DMS79 (cell line): ENCODE data around the gene TRIM9.

ENCODE experiments used
- DNase-seq: peaks from one replicate; lab custom pipeline; 2025; lab: John Stamatoyannopoulos, UW

Gene TRIM9

GRCh38 chr14:51056421-51056820 is 38.5 kb downstream of the TRIM9 start:
- no peak for DNase-seq

- no peak for DNase-seq
These were observed 41.7 kb downstream of the TRIM9 start for GRCh38 chr14:51053157-51053556.

DNA sequence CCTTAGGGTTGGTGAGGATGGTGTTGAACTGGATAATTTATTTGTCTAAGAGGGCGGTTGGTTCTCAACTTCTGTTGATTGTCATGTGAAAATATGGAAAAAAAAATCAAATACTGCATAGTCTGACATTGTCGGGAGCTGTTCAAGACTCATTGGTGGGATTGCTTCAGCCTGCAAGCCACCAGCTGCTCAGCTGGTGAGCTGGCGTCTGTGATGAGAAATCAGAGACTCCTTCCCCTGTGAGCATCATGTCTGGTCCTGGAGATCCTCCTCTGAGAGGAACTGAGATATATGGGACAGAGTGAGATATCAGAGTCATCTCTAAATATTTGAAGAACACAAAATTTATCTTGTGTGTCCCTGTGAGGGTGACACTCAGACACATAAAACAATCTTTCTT is 49.9 kb downstream of the TRIM9 start:
- DNase-seq, result no peak

GRCh38 chr14:51041883-51042282 is 53.0 kb downstream of the TRIM9 start:
- DNase-seq, result no peak

GRCh38 chr14:51041108-51041531 is 53.8 kb downstream of the TRIM9 start:
- no peak for DNase-seq

DNA sequence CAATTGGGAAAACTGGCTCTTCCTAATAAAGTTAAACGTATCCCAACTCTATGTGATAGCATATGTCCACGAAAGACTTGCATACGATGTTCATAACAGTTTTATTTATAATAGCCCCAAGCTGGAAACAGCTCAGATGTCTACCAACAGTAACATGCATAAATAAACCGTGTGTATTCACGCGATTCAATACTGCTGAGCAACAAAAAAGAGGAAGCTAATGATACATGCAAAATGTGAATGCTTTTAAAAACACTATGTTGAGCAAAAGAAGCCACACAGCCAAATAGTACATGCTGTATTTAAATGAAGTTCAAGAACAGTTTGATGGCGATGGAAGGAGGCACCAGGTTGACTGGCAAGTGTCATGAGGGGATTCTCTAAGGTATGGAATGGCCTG is 55.7 kb downstream of the TRIM9 start:
- no peak for DNase-seq

- DNase-seq, result no peak
These were observed 59.2 kb downstream of the TRIM9 start for GRCh38 chr14:51035611-51036192.

DNA sequence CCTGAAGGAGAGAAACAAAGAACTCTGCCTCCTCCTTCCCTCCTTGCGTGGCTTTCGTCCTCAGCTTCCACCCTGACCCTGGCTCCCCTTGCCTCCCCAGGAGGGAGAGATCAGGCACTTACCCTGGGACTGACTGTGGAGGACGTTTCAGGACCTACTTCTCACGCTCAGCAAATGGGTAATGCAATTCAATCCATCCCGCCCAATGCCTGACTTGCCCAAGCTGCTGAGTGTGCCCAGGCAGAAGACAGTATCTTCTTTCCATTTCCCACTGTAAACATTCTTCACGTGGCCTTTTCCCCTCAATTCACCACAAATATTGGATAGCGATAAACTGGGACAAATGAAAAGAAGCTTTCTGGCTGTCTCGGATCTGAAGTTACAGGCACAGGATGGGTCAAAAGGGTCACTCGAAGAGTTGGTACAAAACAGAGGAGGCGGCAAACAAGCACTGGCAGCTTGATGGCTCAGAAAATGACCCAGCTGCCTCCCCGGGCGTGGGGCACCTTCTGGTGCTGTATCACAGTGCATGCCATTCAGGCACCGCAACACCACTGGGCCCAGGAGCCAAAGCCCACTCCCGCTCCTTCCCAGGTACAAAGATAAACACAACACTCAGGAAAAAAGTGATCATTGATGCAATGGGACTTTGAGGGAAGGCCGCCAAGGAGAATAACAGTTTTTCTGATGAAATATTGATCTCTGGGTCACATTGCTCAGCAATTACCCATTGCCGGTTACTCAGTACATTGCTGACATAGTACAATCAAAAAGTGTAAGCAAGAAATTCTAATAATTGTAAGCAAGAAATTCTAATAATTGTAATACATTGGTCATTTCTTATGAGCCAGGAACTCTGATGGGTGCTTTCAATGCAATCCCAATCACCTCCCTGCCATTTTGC is 65.8 kb downstream of the TRIM9 start:
- no peak for DNase-seq

DNA sequence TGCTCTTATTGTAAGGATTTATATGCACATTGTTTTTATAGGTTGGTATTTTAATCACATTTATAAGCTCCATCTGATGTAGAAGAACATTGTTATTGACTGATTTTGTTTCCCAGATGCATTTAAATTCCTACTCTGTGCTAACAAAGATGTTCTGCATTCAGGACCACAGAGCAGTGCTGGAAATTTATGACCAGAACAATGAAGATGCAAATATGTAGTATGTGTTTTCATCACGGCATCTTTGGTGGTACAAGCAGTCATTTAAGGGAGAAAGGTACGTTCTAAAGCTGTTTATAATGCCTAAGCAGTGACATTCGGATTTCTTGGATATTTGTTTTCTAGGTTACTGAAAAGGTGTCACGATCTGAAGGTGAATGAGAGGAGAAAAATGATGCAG is 66.5 kb downstream of the TRIM9 start:
- no peak for DNase-seq

DNA sequence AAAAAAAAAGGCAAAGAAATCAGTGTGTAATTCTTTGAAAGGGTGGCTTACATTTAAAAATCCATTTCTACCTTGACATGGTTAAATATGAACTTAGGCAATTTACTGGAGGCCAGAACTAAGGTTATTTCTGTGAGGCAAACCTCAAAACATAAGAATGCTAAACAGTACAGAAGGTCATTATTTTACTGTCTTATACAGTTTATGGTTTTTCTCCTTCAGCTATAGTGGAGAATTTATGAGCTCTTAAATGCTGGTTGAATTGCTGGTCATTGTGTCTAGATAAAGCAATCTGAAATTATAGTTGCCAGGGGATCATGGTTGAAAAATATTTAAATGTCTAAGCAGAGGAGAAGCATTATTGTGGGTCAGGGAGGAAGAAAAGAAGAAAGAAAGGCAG is 70.5 kb downstream of the TRIM9 start:
- peak; percentile 21 for DNase-seq

GRCh38 chr14:51023964-51024363 is 70.9 kb downstream of the TRIM9 start:
- no peak for DNase-seq

GRCh38 chr14:51022769-51023168 is 72.1 kb downstream of the TRIM9 start:
- DNase-seq, result no peak

GRCh38 chr14:51020024-51020710 is 74.7 kb downstream of the TRIM9 start:
- DNase-seq, result peak; percentile 72

DNA sequence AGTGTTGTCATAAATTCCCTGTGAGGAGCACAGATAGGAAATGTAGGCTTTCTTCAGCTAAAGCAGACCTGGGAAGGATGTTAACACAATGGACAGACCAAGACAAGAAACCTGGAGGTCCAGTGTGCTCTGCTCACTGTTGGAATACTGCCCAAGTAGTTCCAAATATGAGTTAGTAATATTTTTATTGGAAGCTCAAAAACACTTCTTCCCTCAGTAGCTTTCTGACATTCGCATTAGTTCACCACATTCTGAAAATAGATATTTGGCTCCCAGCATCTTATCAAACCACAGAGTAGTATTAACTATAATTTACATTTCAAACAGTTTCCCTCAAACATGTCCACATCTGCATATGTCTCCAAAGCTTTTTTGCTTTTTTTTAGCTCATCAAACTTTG is 75.8 kb downstream of the TRIM9 start:
- DNase-seq, result no peak

DNA sequence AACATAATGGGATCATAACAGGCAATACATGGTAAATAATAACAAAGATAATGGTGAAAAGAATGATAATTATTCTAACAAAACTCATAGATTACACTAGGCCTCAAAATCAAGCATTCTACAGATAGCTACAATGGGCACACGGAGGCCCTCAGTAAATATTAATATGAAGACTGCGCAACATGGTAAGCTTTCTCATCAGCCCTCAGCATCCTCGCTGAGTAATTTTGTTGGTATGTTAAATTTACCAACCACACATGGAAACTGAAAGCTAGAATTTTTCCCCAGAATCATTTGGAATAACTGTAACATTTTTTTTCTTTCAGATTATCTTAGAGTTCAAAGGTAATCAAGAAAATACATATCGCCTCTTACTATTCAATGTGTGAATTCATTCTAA is 76.4 kb downstream of the TRIM9 start:
- no peak for DNase-seq

GRCh38 chr14:51014625-51015024 is 80.3 kb downstream of the TRIM9 start:
- DNase-seq, result no peak

DNA sequence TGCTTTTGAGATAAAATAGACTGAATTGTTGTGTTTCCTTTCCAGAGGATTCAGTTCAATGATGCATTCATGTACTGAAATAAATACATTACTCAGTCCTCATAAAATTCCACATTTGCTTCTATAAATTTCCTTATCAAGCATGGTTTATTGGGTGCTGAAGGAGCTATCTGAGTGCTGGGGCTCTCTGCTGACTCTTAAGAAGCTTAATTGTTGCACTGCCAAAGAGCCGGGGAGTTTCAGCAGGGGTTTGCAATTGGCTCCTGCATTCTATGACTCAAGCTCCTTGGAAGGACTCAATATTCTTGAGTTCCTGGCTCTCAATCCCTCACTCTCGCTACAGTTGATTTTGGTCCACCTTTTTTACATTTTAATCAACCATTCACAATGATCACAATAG is 80.8 kb downstream of the TRIM9 start:
- peak; percentile 98 for DNase-seq

DNA sequence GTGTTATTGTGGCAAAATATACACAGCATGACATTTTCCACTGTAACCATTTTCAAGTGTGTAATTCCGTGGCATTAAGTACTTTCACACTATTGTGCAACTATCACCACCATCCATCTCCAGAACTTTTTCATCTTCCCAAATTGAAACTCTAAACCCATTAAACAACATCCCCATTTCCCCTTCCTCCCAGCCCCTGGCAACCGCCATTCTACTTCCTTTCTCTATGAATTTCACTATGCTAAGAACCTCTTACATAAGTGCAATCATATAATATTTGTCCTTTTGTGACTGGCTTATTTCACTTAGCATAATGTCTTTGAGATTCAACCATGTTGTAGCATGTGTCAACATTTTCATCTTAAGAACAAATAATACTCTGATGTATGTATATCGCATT is 82.8 kb downstream of the TRIM9 start:
- DNase-seq, result no peak

DNA sequence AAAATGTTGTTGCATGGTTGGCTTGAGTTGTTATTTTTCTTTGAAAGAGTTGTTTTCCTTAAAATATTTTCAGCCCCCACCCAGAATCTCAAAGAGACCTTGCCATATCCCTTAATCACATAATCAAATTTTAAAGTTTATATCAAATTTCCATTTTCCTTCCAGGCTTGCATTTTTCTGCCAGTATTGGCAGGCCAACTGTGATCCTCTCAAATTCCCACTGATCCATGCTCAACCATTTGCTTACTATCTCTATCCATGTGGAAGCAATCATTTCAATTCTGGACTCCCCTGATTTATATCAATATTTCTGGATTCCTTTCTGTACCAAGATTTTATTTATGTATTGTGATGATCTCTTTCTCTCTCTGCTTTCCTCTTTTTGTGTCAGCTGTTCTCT is 86.5 kb downstream of the TRIM9 start:
- no peak for DNase-seq

- no peak for DNase-seq
These were observed 88.1 kb downstream of the TRIM9 start for GRCh38 chr14:51006781-51007211.

DNA sequence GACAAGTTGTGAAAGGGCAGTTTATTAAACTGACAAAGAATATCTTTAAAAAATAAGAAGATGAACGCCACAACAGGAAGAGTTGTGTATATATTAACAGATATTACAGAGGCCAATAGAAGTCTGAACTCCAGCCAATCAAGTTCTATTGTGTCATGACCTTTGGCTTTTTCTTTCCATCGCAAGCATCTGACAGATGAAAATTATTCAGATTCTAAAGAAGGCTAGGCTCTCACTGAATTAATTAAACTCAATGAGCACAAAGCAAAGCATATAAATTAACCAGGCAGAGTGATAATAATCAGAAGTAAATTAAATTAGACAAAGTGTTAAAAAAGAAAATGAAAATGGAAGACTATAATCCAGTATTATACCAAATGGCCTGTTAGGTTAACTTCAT is 88.6 kb downstream of the TRIM9 start:
- no peak for DNase-seq

- peak; percentile 49 for DNase-seq
These were observed 89.9 kb downstream of the TRIM9 start for GRCh38 chr14:51004801-51005526.
